G401.6 (cell line): ENCODE results near the gene PACSIN2.
"Not testable (repeated sequence)": the region's sequence is repeated elsewhere in the genome, so short reads cannot be mapped to it uniquely, and the experiment has no call there.

ENCODE experiments used
- FAIRE-seq: peaks from 2 replicates; lab custom pipeline; 2012; peaks lifted over from hg19 to GRCh38; lab: Jason Lieb, UNC

PACSIN2 gene

DNA sequence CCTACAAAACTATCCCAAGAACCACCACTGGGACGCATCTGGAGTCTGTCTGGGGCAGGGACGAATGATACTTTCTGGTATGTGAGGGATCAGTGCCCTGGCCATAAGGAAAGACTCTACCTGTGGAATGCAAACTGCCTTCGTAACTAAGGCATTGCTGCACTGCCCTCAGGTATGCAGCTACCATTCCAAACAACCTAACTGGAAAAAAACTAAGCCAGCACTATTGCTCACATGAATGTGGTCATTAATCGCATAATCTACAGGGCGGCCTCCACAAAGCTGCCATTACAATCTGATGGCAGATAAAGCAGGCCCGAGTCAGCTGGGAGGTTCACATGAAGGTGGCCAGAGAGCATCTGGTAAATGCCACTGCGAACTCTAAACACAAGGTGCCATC, 3.9 kb downstream of the PACSIN2 start:
- no peak for FAIRE-seq

DNA sequence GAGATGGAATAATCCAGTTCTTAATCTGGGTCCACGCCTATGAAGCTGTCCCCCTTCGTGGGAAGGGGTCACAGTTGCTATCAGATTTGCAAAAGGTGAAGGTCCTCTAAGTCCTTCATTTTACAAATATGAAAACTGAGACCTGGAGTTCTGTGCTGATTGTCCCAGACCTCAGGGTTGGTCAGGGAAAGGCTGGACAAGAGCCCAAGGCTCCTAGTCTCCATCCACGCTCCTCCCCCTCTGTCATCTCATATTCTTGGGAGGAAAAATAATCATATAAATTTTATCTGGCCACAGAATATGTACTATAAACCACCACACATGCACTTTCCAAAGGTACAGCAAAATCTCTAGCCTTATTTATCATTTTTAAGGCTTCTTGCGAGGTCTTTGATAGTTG, 5.5 kb downstream of the PACSIN2 start:
- FAIRE-seq = no peak

GRCh38 chr22:43008921-43009320, 6.0 kb downstream of the PACSIN2 start:
- no peak for FAIRE-seq

DNA sequence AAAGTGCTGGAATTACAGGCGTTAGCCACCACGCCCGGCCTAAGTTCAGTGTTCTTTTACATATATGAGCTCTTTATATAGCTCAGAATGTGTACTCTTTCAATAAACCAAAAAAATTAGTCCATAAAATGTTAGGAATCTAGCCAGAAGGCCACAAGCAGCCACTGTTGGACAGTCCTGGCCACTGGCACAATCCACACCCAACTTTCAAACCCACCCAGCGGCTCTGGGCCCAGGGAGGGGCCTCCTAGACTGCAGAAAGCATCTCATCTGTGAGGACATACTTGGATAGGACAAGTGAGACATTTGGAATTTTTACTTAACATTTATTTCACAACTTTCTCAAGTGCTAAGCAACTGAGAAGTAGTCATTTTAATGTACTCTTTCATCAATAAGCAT, 6.4 kb downstream of the PACSIN2 start:
- FAIRE-seq = no peak

- no peak for FAIRE-seq
These were observed 7.3 kb downstream of the PACSIN2 start for GRCh38 chr22:43007519-43008102.

DNA sequence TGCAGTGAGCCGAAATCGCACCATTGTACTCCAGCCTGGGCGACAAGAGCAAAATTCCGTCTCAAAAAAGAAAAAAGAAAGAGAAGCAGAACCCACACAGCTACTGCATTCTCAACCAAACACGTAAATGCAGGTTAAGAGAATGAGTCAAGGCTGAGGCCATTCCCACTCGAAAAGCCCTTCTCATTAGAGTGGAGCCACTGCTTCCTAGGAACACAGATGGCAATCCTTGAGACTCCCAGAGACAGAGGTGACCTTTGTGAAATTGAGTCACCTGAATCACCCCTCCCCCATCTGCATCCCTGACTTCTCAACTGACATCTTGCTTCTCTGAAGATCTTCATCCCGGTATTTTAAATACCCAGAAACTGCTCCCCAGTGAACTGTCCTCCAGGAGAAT, 8.2 kb downstream of the PACSIN2 start:
- FAIRE-seq = no peak

GRCh38 chr22:43006016-43006505, 8.9 kb downstream of the PACSIN2 start:
- no peak for FAIRE-seq

DNA sequence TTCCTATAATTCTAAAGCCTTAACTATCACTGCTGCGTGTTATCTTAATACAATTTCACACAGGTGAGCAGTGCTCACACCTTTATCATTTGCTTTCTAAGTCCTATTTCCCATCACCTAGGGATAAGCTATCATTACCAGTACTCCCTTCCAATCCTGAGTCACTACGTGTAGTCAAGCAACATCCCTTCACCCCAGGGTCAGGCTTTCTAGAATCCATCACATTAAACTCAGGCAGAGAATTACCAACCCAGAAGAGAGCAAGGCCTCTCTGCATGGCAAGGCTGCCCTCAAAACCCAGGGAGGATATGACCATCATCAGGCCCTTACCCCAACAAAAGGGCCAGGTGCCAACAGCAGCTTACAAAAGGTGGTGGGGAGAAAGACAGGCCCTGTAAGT, 9.8 kb downstream of the PACSIN2 start:
- FAIRE-seq = no peak

DNA sequence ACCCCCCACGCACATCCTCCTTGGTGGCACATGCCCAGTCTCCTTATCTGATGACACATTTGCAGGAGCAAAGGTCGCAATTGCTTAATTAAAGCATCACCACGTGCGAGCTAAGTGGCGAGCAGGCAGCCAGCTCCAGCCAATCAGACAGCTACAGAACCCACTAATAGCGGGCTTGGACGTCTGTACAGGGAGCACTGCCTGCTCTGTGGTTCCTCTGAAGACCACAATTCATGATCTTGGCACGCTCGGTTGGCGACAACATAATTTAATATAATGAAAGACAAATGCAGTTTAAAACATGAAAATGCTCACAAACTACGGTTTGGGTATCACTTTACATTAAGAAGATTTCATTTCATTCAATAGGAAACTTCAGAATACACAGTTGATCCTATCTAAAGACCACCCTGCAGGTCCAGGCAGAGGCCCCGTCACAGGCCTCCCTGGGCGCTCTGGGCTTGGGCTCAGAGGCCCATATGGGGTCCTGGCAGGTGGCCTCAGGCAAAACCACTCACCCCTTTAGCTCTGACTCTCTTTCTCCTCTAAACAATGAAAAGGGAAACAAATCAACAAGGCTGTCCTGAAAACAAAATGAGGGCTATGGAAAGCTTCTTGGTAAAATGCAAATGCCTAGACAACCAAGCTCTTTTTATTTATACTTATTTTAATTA, 10.4 kb downstream of the PACSIN2 start:
- no peak for FAIRE-seq

DNA sequence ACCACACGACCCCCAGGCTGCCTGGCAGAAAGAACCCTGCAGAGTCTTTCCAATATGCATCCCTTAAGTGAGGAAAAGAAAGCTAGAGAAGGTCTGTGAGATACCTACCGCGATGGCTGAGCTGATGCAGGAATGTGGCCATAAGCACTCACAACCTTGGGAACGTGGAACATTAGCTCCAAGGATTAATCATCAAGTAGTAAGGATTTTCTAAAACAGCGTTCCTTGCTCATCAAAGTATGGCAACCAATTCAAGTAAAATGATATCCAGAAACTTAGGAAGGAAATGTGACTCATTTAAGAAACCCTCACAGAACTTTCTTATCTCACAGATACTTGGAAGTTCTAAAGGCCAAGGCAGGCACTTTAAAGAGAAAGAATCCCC, 12.8 kb downstream of the PACSIN2 start:
- FAIRE-seq = no peak

GRCh38 chr22:43001271-43002201, 13.4 kb downstream of the PACSIN2 start:
- no peak for FAIRE-seq

- FAIRE-seq = no peak
These were observed 14.3 kb downstream of the PACSIN2 start for GRCh38 chr22:43000441-43001175.

DNA sequence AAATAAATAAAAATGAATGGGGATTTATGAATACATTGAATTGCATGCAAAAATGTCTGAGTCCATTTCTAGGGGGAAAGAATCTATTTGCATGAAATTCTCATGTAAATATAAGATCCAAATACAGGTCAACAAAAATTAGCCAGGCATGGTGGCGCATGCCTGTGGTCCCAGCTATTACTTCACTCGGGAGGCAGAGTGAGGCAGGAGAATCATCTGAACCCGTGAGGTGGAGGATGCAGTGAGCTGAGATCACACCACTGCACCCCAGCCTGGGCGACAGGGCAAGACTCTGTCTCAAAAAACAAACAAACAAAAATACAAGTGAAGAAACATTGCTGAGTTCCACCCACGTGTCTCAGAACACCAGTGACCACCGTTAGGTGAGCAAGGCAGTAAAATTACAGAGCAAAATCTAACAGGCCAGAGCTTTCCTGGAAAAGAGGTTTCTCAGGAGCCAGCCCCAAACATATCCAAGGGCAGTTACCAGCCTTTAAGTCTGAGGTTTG, 17.3 kb downstream of the PACSIN2 start:
- no peak for FAIRE-seq

- no peak for FAIRE-seq
These were observed 18.1 kb downstream of the PACSIN2 start for GRCh38 chr22:42996646-42997365.

- not testable (repeated sequence) for FAIRE-seq
These were observed 19.3 kb downstream of the PACSIN2 start for GRCh38 chr22:42995654-42996053.

- FAIRE-seq = no peak
These were observed 19.9 kb downstream of the PACSIN2 start for GRCh38 chr22:42994917-42995562.

- no peak for FAIRE-seq
These were observed 20.6 kb downstream of the PACSIN2 start for GRCh38 chr22:42994276-42994916.

- FAIRE-seq = no peak
These were observed 21.2 kb downstream of the PACSIN2 start for GRCh38 chr22:42993651-42994275.

GRCh38 chr22:42992886-42993479, 22.0 kb downstream of the PACSIN2 start:
- FAIRE-seq = no peak

DNA sequence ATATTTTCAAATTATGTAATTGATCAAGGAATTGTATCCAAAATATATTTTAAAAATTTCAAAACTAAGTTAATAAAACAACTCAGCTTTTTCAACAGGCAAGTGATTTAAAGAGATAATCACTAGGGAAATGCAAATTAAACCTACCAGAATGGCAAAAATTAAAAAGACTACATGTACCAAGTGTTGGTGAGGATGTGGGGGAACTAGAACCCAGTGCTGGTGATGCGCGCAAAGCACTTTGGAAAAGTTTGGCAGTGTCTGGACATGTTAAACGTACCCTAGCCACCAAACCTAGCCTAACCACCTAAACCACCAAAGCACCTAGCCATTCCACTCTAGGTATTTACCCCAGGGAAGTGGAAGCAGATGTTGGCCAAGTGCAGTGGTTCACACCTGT, 22.9 kb downstream of the PACSIN2 start:
- no peak for FAIRE-seq
